Measurements from ENCODE around the gene STAU1.
"Not testable (repeated sequence)": the region's sequence is repeated elsewhere in the genome, so short reads cannot be mapped to it uniquely, and the experiment has no call there.

Gene STAU1

GRCh38 chr20:49203011-49203410, 14.9 kb upstream of the STAU1 start:
- Histone ChIP-seq H3K27ac (replicated peaks) (no peak overlapping the region), H3K4me3 (replicated peaks; ENCODE audit: insufficient read depth, low read length) (no peak overlapping the region), H3K27me3 (ENCODE audit: insufficient read depth, poor library complexity, severe bottlenecking) (no peaks in the 10 kb centered on the region)
- no peak for DNase-seq (ENCODE audit: low read depth in 1 of 2, low spot score in 1 of 2)
- TF ChIP-seq, protein P1, sequence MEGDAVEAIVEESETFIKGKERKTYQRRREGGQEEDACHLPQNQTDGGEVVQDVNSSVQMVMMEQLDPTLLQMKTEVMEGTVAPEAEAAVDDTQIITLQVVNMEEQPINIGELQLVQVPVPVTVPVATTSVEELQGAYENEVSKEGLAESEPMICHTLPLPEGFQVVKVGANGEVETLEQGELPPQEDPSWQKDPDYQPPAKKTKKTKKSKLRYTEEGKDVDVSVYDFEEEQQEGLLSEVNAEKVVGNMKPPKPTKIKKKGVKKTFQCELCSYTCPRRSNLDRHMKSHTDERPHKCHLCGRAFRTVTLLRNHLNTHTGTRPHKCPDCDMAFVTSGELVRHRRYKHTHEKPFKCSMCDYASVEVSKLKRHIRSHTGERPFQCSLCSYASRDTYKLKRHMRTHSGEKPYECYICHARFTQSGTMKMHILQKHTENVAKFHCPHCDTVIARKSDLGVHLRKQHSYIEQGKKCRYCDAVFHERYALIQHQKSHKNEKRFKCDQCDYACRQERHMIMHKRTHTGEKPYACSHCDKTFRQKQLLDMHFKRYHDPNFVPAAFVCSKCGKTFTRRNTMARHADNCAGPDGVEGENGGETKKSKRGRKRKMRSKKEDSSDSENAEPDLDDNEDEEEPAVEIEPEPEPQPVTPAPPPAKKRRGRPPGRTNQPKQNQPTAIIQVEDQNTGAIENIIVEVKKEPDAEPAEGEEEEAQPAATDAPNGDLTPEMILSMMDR (IDR thresholded peaks at IDR 0.05; ENCODE audit: insufficient read depth, low read length), result no peak

DNA sequence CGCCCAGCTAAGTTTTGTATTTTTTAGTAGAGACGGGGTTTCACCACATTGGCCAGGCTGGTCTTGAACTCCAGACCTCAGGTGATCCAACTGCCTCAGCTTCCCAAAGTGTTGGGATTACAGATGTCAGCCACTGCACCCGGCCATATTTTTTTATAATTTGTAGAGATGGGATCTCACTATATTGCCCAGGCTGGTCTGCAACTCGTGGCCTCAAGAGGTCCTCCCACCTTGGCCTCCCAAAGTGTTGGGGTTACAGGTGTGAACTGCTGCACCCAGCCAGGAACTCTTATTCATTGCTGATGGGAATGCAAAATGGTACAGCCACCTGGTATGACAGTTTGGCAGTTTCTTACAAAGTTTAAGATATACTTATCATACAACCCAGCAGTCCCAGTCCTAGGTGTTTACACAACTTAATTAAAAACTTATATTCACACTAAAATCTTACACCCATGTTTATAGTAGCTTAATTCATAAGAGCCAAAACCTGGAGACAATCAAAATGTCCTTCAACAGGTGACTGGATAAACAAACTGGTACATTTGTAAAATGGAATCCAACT, 11.7 kb upstream of the STAU1 start:
- DNase-seq (ENCODE audit: low read depth in 1 of 2, low spot score in 1 of 2), result no peak
- TF ChIP-seq SPI1 (IDR thresholded peaks at IDR 0.05; ENCODE audit: borderline replicate concordance, low read depth), result no peak
- TF ChIP-seq POLR2AphosphoS5 (IDR thresholded peaks at IDR 0.05; ENCODE audit: low read depth), result no peak
- Histone ChIP-seq H3K4me3 (replicated peaks; ENCODE audit: insufficient read depth, low read length) (no peak overlapping the region), H3K27ac (replicated peaks) (no peak overlapping the region), H3K27me3 (ENCODE audit: insufficient read depth, poor library complexity, severe bottlenecking) (no peaks in the 10 kb centered on the region)

DNA sequence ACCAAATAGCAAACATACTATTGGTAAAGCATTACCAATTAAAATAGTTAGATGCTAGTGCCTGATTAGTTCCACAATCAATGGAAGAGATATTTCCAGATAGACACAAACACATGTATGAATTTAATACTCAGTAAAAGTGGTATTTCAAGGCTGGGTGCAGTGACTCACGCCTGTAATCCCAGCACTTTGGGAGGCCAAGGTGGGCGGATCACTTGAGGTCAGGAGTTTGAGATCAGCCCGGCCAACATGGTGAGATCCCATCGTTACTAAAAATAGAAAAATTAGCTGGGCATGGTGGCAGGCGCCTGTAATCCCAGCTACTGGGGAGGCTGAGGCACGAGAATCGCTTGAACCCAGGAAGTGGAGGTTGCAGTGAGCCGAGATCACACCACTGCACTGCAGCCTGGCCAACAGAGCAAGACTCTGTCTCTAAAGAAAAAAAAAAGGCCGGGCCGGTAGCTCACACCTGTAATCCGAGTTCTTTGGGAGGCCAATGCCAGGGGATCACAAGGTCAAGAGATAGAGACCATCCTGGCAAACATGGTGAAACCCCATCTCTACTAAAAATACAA, 4.9 kb upstream of the STAU1 start:
- H3K27ac ChIP-seq (replicated peaks); H3K4me3 ChIP-seq (replicated peaks; ENCODE audit: insufficient read depth, low read length); DNase-seq (ENCODE audit: low read depth in 1 of 2, low spot score in 1 of 2); H3K27me3 ChIP-seq (ENCODE audit: insufficient read depth, poor library complexity, severe bottlenecking): not testable (repeated sequence)

- Histone ChIP-seq H3K27ac (replicated peaks) (peak overlapping the region; percentile 74), H3K27me3 (ENCODE audit: insufficient read depth, poor library complexity, severe bottlenecking) (no peaks in the 10 kb centered on the region), H3K4me3 (replicated peaks; ENCODE audit: insufficient read depth, low read length) (peak overlapping the region; percentile 83)
- DNase-seq (ENCODE audit: low read depth in 1 of 2, low spot score in 1 of 2), result peak in 1 of 2 experiments; percentile 13
- no peak for TF ChIP-seq GABPA (IDR thresholded peaks at IDR 0.05; ENCODE audit: low read depth)
- TF ChIP-seq, protein P2, sequence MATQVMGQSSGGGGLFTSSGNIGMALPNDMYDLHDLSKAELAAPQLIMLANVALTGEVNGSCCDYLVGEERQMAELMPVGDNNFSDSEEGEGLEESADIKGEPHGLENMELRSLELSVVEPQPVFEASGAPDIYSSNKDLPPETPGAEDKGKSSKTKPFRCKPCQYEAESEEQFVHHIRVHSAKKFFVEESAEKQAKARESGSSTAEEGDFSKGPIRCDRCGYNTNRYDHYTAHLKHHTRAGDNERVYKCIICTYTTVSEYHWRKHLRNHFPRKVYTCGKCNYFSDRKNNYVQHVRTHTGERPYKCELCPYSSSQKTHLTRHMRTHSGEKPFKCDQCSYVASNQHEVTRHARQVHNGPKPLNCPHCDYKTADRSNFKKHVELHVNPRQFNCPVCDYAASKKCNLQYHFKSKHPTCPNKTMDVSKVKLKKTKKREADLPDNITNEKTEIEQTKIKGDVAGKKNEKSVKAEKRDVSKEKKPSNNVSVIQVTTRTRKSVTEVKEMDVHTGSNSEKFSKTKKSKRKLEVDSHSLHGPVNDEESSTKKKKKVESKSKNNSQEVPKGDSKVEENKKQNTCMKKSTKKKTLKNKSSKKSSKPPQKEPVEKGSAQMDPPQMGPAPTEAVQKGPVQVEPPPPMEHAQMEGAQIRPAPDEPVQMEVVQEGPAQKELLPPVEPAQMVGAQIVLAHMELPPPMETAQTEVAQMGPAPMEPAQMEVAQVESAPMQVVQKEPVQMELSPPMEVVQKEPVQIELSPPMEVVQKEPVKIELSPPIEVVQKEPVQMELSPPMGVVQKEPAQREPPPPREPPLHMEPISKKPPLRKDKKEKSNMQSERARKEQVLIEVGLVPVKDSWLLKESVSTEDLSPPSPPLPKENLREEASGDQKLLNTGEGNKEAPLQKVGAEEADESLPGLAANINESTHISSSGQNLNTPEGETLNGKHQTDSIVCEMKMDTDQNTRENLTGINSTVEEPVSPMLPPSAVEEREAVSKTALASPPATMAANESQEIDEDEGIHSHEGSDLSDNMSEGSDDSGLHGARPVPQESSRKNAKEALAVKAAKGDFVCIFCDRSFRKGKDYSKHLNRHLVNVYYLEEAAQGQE (IDR thresholded peaks at IDR 0.05; ENCODE audit: insufficient replicate concordance, low read depth), result no peak
Observed at GRCh38 chr20:49187330-49187850, 744 bp downstream of the STAU1 start.

DNA sequence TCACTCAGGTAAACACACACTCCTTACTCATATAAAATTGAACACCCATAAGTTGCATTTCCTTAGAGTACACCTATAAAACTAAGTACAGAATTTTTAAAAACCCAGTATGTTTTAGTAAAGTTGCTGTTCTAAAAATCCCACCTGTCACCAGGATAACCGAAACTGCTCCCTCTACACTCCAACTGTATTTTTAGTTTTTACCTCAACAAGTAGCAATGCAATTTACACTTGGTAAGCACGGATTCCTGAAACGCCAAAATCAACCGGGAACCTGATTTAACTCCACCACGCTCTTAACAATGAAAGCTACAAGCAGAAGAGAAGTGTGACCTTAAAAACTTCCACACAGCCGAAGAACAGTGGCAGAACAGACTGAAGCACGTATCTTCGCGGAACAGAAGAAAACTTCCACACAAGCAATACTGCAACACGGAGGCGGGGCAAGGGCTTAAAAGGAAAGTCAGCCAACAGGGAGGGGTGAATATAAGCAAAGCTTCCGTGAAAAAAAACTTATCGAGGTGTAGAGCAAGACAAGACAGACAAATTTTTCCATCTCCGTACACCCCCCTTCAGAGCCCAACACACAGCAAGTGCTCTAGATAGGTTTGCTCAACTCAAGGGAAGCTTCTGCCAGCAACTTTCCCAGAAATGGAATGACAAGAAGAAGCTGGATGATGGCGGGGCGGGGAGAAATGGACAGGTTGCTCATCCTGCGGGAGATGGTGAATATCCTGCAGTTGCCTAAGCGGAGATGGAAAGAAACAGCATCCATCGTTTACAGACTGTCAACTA, 1.4 kb downstream of the STAU1 start:
- H3K27ac ChIP-seq (replicated peaks), result peak overlapping the region; percentile 74
- TF ChIP-seq, protein P1 (IDR thresholded peaks at IDR 0.05; ENCODE audit: insufficient read depth, low read length), result no peak
- TF ChIP-seq, protein P2 (IDR thresholded peaks at IDR 0.05; ENCODE audit: insufficient replicate concordance, low read depth), result no peak
- TF ChIP-seq POLR2AphosphoS5 (IDR thresholded peaks at IDR 0.05; ENCODE audit: low read depth), result no peak
- TF ChIP-seq SPI1 (IDR thresholded peaks at IDR 0.05; ENCODE audit: borderline replicate concordance, low read depth), result no peak
- no peak for TF ChIP-seq GABPA (IDR thresholded peaks at IDR 0.05; ENCODE audit: low read depth)
- no peaks in the 10 kb centered on the region for H3K27me3 ChIP-seq (ENCODE audit: insufficient read depth, poor library complexity, severe bottlenecking)
- peak in 1 of 2 experiments; percentile 80 for DNase-seq (ENCODE audit: low read depth in 1 of 2, low spot score in 1 of 2)
- H3K4me3 ChIP-seq (replicated peaks; ENCODE audit: insufficient read depth, low read length), result peak overlapping the region; percentile 83

All from HL-60 (cell line).